ENCODE measurements around the gene RNF114. TPM values are rescaled to one million over a fixed set of nuclear protein-coding genes. Genes with fewer than 3 reads are reported as not detected.
"Not testable (repeated sequence)": the region's sequence is repeated elsewhere in the genome, so short reads cannot be mapped to it uniquely, and the experiment has no call there.

The RNF114 gene
- total and polyA plus RNA-seq, 4 donors, result 37.6 to 69.7 (median 60.0) TPM

- Histone ChIP-seq H3K36me3 (ENCODE audit: control insufficient read depth in 4 of 4, insufficient read depth in 4 of 4, low read length in 4 of 4) (no peaks in the 10 kb centered on the region), H3K4me1 (ENCODE audit: control insufficient read depth in 5 of 5, insufficient read depth in 5 of 5, low read length in 5 of 5) (peaks cover 0 to 12% (median 0%) of the 10 kb centered on the region in 5 donors), H3K27me3 (ENCODE audit: control insufficient read depth in 3 of 3, insufficient read depth in 3 of 3, low read length in 2 of 3) (no peaks in the 10 kb centered on the region), H3K27ac (ENCODE audit: low read depth in 1 of 2, low read length in 1 of 2) (no peak overlapping the region), H3K4me3 (no peak overlapping the region), H3K9me3 (ENCODE audit: control insufficient read depth in 4 of 4, insufficient read depth in 3 of 4, low read length in 3 of 4) (no peaks in the 10 kb centered on the region), H3K9ac (ENCODE audit: insufficient read depth in 1 of 2, low read length in 2 of 2) (no peak overlapping the region)
- TF ChIP-seq CTCF (IDR thresholded peaks at IDR 0.05; ENCODE audit: control extremely low read depth, extremely low read depth), result no peak
- ATAC-seq (ENCODE audit: insufficient read depth, low FRiP score) (no peak), DNase-seq (no peak)
- 92 to 100% methylated on average over 2 to 3 of the region's 3 CpGs for WGBS, 2 donors
These were observed 59.4 kb downstream of the RNF114 start for GRCh38 chr20:49995586-49995985.

- ATAC-seq (ENCODE audit: insufficient read depth, low FRiP score); H3K9ac ChIP-seq (ENCODE audit: insufficient read depth in 1 of 2, low read length in 2 of 2); H3K27me3 ChIP-seq (ENCODE audit: control insufficient read depth in 3 of 3, insufficient read depth in 3 of 3, low read length in 2 of 3); H3K36me3 ChIP-seq (ENCODE audit: control insufficient read depth in 4 of 4, insufficient read depth in 4 of 4, low read length in 4 of 4); H3K27ac ChIP-seq (ENCODE audit: low read depth in 1 of 2, low read length in 1 of 2); H3K4me1 ChIP-seq (ENCODE audit: control insufficient read depth in 5 of 5, insufficient read depth in 5 of 5, low read length in 5 of 5); DNase-seq; H3K4me3 ChIP-seq; H3K9me3 ChIP-seq (ENCODE audit: control insufficient read depth in 4 of 4, insufficient read depth in 3 of 4, low read length in 3 of 4): not testable (repeated sequence)
- WGBS, 2 donors, result 89 to 91% methylated on average over 15 of the region's 15 CpGs
These were observed 62.4 kb downstream of the RNF114 start for GRCh38 chr20:49998478-49999188.

GRCh38 chr20:49999329-49999728 is 63.1 kb downstream of the RNF114 start:
- H3K36me3 ChIP-seq (ENCODE audit: control insufficient read depth in 4 of 4, insufficient read depth in 4 of 4, low read length in 4 of 4), result no peaks in the 10 kb centered on the region
- 65 to 72% methylated on average over 7 of the region's 7 CpGs for WGBS, 2 donors
- H3K9ac ChIP-seq (ENCODE audit: insufficient read depth in 1 of 2, low read length in 2 of 2), result no peak overlapping the region

GRCh38 chr20:50000548-50001222 is 64.5 kb downstream of the RNF114 start:
- not testable (repeated sequence) for H3K36me3 ChIP-seq (ENCODE audit: control insufficient read depth in 4 of 4, insufficient read depth in 4 of 4, low read length in 4 of 4); H3K4me3 ChIP-seq; H3K27me3 ChIP-seq (ENCODE audit: control insufficient read depth in 3 of 3, insufficient read depth in 3 of 3, low read length in 2 of 3); H3K27ac ChIP-seq (ENCODE audit: low read depth in 1 of 2, low read length in 1 of 2); H3K9me3 ChIP-seq (ENCODE audit: control insufficient read depth in 4 of 4, insufficient read depth in 3 of 4, low read length in 3 of 4); ATAC-seq (ENCODE audit: insufficient read depth, low FRiP score); H3K4me1 ChIP-seq (ENCODE audit: control insufficient read depth in 5 of 5, insufficient read depth in 5 of 5, low read length in 5 of 5); H3K9ac ChIP-seq (ENCODE audit: insufficient read depth in 1 of 2, low read length in 2 of 2); DNase-seq
- WGBS, 2 donors, result 62 to 72% methylated on average over 14 of the region's 14 CpGs

More at GRCh38 chr20:49999329-49999728, 63.1 kb downstream of the RNF114 start:
- Histone ChIP-seq H3K4me3 (no peak overlapping the region), H3K27me3 (ENCODE audit: control insufficient read depth in 3 of 3, insufficient read depth in 3 of 3, low read length in 2 of 3) (no peaks in the 10 kb centered on the region), H3K9me3 (ENCODE audit: control insufficient read depth in 4 of 4, insufficient read depth in 3 of 4, low read length in 3 of 4) (no peaks in the 10 kb centered on the region), H3K27ac (ENCODE audit: low read depth in 1 of 2, low read length in 1 of 2) (no peak overlapping the region), H3K4me1 (ENCODE audit: control insufficient read depth in 5 of 5, insufficient read depth in 5 of 5, low read length in 5 of 5) (no peaks in the 10 kb centered on the region)
- no peak for ATAC-seq (ENCODE audit: insufficient read depth, low FRiP score)
- DNase-seq, result no peak
- no peak for TF ChIP-seq CTCF (IDR thresholded peaks at IDR 0.05; ENCODE audit: control extremely low read depth, extremely low read depth)
